ENCODE measurements around the gene GALR3.

GALR3 gene

DNA sequence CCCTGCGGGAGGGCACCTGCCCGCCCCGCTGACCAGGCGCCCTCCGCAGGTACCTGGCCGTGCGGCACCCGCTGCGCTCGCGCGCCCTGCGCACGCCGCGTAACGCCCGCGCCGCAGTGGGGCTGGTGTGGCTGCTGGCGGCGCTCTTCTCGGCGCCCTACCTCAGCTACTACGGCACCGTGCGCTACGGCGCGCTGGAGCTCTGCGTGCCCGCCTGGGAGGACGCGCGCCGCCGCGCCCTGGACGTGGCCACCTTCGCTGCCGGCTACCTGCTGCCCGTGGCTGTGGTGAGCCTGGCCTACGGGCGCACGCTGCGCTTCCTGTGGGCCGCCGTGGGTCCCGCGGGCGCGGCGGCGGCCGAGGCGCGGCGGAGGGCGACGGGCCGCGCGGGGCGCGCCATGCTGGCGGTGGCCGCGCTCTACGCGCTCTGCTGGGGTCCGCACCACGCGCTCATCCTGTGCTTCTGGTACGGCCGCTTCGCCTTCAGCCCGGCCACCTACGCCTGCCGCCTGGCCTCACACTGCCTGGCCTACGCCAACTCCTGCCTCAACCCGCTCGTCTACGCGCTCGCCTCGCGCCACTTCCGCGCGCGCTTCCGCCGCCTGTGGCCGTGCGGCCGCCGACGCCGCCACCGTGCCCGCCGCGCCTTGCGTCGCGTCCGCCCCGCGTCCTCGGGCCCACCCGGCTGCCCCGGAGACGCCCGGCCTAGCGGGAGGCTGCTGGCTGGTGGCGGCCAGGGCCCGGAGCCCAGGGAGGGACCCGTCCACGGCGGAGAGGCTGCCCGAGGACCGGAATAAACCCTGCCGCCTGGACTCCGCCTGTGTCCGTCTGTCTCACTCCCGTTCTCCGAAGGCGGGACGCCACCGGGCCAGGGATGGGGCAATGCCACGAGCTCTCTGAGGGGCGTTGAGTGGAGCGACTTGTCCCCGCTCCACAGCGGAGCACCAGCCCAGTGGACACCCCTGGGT lies 1.8 kb downstream of the GALR3 start:
- DNase-seq = peak; percentile 67

- no peak for DNase-seq
Observed at GRCh38 chr22:37827056-37827455, 3.9 kb downstream of the GALR3 start.

- no peak for DNase-seq
Observed at GRCh38 chr22:37830093-37830842, 7.1 kb downstream of the GALR3 start.

- DNase-seq = no peak
Observed at GRCh38 chr22:37831472-37831871, 8.3 kb downstream of the GALR3 start.

DNA sequence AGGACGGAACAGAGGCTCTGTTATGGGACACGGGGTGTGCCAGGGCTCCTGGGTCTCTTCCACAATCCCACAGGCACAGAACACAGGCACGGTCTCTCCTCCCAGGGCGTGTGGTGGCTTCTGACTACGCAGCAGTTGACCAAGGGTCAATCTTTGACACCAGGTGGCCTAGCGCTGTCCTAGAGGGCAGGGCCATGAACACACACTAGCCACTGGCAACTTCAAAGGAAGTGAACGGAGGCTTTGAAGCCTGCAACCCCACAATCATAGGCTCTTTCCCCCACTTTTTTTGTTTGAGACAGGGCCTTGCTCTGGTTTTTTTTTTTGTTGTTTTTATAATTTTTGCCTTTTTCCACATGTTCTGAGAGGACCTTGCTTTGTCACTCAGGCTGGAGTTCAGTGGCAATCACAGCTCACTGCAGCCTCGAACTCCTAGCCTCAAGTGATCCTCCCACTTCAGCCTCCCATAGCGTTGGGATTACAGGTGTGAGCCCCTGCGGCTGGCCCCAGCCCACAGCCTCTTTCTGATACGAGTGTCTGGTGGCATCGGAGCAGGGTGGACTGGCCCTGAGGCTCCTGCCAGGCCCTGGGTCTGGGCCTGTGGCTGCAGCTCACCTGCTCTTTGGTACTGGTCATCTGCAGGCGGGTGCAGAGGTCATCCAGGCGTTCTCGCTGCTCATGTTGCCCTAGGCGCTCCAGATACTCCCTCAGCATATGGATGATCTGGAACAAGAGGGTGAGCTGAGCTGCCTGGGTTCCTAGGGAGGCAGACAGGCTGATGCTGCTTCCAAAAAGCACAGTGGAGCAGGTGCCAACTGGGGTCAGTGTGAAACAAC lies 9.1 kb downstream of the GALR3 start:
- no peak for DNase-seq

DNA sequence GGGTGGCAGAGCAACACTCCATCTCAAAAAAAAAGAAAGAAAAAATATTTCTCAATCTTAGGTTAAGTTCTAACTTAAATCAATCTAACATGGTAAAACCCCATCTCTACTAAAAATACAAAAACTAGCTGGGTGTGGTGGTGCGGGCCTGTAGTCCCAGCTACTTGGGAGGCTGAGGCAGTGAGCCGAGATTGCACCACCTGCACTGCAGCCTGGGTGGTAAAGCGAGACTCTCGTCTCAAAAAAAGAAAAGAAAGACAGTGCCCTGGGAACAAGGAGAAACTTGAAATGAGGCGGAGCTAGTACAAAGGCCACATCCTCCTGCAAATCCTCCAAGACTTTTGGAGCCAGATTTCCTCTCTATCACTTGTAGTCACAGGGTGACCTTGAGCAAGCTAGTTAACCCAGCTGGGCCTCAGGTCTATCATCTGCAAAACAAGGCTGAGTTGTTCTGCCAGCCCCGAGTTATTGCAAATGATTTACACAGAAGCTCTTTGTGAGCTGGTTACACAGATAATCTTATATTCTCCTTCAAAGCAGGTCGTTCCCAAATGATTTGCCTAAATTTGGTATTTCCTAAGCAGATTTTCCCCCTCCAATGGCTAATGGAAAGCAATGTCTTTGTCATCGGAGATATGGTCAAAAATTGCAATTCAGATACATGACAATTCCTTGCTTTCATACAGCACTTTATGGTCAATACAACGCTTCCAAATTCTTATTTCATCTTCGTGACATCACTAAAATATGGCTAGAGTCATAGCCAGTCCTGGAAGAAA lies 19.0 kb downstream of the GALR3 start:
- no peak for DNase-seq

DNA sequence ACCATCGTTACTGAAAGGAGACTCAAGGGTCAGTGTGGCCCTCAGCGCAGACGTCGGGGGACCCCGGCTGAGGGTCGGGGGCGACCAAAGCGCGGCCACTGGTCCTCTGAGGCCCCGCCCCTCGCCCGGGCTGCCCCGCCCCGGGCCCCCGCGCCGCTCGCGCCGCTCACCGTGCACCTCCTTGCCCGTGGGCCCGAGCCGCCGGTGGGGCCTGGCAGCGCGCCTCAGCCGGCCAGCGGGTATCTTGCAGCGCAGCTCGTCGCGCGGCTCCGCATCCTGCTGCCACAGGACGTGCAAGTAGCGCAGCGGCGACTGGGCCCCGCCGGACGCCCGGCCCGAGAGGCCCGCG lies 20.5 kb downstream of the GALR3 start:
- peak; percentile 65 for DNase-seq

DNA sequence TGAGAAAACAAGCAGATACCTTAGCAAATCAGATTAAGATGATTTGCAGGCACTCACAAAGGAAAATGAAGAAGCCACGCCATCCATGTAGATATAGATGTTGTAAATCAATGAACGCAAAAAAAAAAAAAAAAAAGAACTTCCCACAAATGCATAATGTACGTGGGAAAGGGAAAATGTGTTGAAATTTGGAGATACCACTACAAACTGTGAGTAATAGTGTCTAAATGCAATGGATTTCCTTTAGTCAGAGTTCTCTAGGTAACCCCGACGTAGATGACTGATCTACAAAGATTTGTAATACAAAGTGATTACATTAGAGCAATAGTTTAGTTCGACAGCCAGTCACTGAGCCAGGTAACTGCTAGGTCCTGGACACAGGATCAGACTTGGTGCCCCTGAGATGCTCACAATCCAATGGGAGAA lies 21.7 kb downstream of the GALR3 start:
- no peak for DNase-seq

GRCh38 chr22:37846433-37846832 lies 23.3 kb downstream of the GALR3 start:
- DNase-seq = no peak

- DNase-seq = peak; percentile 49
Observed at GRCh38 chr22:37848587-37849088, 25.5 kb downstream of the GALR3 start.

DNA sequence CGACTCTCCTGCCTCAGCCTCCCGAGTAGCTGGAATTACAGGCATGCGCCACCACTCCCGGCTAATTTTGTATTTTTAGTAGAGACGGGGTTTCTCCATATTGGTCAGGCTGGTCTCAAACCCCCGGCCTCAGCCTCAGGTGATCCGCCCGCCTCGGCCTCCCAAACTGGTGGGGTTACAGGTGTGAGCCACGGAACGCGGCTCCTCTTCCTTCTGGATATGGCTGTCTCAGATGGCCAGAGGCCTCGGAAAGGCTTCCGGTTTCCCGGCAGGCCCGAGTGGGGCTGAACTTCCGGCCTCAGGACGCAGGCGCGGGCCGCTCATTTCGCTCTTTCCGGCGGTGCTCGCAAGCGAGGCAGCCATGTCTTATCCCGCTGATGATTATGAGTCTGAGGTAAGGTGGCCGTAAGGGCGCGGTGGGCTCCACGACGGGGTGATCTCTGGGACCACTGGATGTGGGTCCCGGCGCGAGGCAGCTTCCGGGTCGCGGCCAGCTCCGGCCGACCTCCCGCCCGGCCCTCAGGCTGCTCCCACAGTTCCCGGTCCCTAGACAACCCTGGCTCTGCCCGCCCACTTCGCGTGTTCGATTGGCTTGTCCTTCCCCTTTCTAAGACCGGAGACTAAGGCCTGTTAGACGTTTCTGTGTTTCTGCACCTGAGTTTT lies 26.0 kb downstream of the GALR3 start, which contains the start of gene EIF3L:
Gene EIF3L, plus strand, starts transcription at position 331 of the 663 bp plus-strand sequence. Its CDS starts 31 bp downstream, at position 362.
- DNase-seq = peak; percentile 92

DNA sequence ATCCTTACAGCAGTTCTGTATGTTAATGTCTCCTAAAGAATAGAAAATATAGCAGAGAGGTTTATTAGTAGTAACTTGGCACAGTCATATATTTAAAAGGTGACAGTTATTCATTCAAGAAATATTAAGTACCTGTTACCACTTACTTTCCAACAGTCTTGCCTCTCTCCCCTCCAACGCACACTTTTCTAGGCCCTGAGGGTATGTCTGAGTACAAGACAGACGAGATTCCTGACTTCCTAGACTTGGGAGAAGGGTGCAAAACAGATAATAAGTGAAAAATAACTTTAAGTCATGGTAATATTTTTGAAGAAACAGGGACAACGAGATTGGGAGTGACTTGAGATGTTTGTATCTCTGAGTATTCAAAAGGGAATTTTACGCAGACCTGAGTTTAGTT lies 27.6 kb downstream of the GALR3 start:
- DNase-seq = no peak

DNA sequence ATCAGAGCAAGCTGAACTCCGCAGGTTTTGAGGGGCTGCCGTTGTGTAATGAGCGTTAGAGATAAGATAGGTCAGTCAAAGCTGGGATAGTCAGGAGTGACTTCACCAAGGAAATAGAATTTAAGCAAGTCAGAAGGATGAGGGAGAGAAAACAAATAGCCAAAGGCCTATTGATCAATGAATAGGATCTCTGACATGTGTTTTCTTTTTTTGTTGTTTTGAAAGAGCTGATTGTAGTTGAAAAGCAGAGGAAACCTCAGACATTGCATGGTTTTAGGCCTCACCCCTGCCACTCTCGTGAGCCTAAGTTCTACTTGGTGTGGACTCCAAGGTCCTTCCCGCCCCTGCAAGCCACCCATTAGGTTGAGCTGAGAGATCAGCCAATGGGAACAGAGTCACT lies 29.2 kb downstream of the GALR3 start:
- DNase-seq = no peak

- no peak for DNase-seq
Observed at GRCh38 chr22:37854946-37855345, 31.8 kb downstream of the GALR3 start.

DNA sequence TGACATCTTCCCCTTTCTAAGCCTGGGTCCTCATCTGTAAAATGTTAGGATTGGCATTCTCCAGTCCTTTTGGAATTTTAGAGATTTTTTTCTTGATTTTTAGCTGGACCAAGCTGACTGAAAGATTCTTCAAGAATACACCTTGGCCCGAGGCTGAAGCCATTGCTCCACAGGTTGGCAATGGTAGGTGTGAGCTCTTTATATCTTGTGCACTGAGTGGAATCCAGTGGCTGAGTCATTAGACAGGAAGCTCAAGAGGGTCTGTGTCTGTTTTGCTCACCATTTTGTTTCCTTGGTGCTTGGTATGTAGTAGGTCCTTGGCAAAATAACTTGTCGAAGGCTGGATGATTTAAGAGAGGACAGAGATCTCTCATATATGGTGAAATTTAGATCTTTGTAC lies 32.3 kb downstream of the GALR3 start:
- no peak for DNase-seq

GRCh38 chr22:37860796-37861421 lies 37.7 kb downstream of the GALR3 start:
- no peak for DNase-seq

DNA sequence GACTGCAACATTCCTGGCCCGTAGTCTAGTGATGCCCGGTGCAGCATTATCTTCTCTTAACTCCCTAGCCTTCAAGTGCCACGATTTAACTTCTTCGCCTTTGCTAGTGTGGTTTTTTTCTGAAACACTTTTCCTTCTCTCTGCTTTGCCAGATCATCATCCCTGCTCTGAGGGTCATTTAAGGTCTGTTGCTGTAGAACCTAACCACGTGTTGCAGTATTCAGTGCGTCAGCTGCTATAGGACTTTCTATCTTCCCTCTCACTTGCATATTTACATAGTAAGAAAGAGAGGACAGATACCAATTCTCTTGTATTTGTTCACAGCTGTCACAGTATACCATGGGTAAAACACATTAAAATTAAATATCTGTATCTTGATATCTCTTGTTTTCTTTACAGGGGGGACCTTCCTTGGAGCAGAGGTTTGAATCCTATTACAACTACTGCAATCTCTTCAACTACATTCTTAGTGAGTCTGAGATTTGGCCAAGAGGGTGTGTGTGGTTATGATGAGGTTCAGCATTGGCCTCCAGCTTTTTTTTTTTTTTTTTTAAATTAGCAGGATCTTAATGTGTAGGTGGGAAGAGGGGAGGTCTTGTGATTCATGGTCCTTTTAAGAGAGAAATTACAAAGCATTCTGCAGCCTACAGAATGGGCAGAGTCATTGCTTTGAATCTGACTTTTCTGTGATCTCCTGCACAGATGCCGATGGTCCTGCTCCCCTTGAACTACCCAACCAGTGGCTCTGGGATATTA lies 39.6 kb downstream of the GALR3 start:
- no peak for DNase-seq

- DNase-seq = no peak
Observed at GRCh38 chr22:37865510-37865909, 42.3 kb downstream of the GALR3 start.

- no peak for DNase-seq
Observed at GRCh38 chr22:37870273-37870672, 47.1 kb downstream of the GALR3 start.
